ENCODE measurements around the gene PAK5.

PAK5 gene

GRCh38 chr20:9582137-9582536 is 256.7 kb downstream of the PAK5 start:
- TF ChIP-seq CTCF (IDR thresholded peaks at IDR 0.05; ENCODE audit: insufficient read depth, low read depth, low read length, missing control alignments) = no peak
- DNase-seq (ENCODE audit: low read depth) = no peak
- H3K4me3 ChIP-seq (ENCODE audit: low read depth, low read length) = no peak overlapping the region

GRCh38 chr20:9581509-9581908 is 257.4 kb downstream of the PAK5 start:
- no peak overlapping the region for H3K4me3 ChIP-seq (ENCODE audit: low read depth, low read length)
- DNase-seq (ENCODE audit: low read depth) = no peak
- no peak for TF ChIP-seq CTCF (IDR thresholded peaks at IDR 0.05; ENCODE audit: insufficient read depth, low read depth, low read length, missing control alignments)

- DNase-seq (ENCODE audit: low read depth) = no peak
- H3K4me3 ChIP-seq (ENCODE audit: low read depth, low read length) = no peak overlapping the region
- TF ChIP-seq CTCF (IDR thresholded peaks at IDR 0.05; ENCODE audit: insufficient read depth, low read depth, low read length, missing control alignments) = no peak
These were observed 260.3 kb downstream of the PAK5 start for GRCh38 chr20:9578594-9578993.

GRCh38 chr20:9577397-9577796 is 261.5 kb downstream of the PAK5 start:
- TF ChIP-seq CTCF (IDR thresholded peaks at IDR 0.05; ENCODE audit: insufficient read depth, low read depth, low read length, missing control alignments) = no peak
- DNase-seq (ENCODE audit: low read depth) = no peak

GRCh38 chr20:9576695-9577094 is 262.2 kb downstream of the PAK5 start:
- no peak for DNase-seq (ENCODE audit: low read depth)
- TF ChIP-seq CTCF (IDR thresholded peaks at IDR 0.05; ENCODE audit: insufficient read depth, low read depth, low read length, missing control alignments) = no peak
- H3K4me3 ChIP-seq (ENCODE audit: low read depth, low read length) = no peak overlapping the region

More at GRCh38 chr20:9577397-9577796, 261.5 kb downstream of the PAK5 start:
- H3K4me3 ChIP-seq (ENCODE audit: low read depth, low read length) = no peak overlapping the region

GRCh38 chr20:9575836-9576235 is 263.0 kb downstream of the PAK5 start:
- no peak overlapping the region for H3K4me3 ChIP-seq (ENCODE audit: low read depth, low read length)
- no peak for TF ChIP-seq CTCF (IDR thresholded peaks at IDR 0.05; ENCODE audit: insufficient read depth, low read depth, low read length, missing control alignments)
- no peak for DNase-seq (ENCODE audit: low read depth)

- no peak for TF ChIP-seq CTCF (IDR thresholded peaks at IDR 0.05; ENCODE audit: insufficient read depth, low read depth, low read length, missing control alignments)
- H3K4me3 ChIP-seq (ENCODE audit: low read depth, low read length) = no peak overlapping the region
- DNase-seq (ENCODE audit: low read depth) = no peak
These were observed 264.1 kb downstream of the PAK5 start for GRCh38 chr20:9574776-9575175.
